GM21381 (cell line): ENCODE data around the gene TUBB1.

Source experiments
- ATAC-seq: cut with Tn5 transposase; IDR thresholded peaks from one replicate; pipeline ENCODE4 v1.9.1; 2021; ENCODE audit warnings: mild to moderate bottlenecking, moderate library complexity; ENCODE audit not compliant: unreplicated experiment

TUBB1 gene

DNA sequence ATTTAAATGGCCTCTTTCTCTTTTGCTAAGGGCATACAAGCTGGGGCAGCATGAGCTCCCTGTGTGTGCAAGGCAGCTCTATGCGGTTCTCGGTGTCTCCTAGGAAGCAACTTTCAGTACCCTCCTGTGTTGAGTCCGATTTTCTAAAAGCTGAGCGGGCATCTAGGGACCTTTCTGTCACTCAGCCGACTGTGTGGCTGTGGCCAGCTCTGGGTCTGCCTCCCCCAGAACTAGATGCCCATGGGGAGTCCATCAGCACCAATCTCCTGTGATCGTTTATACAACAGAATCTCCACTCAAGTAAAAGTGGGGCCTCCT, 30.7 kb upstream of the TUBB1 start:
- no peak for ATAC-seq

DNA sequence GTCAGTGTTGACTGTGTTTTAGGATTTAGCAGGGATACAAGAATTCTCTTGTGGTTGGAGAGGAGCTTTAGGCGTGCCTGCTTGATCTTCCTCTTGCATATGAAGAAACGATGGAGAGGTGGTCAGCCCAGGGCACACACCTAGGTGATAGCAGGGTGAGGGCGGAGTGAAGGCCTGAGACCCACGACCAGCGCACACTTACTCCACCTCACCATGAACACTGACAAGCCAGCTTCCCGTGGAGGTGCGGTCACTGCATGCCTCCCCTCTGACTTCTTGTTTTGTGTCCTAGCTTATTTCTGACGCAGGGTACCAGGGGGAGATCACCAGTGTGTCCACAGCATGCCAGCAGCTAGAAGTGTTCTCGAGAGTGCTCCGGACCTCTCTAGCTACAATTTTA, 30.0 kb upstream of the TUBB1 start:
- ATAC-seq, result no peak

DNA sequence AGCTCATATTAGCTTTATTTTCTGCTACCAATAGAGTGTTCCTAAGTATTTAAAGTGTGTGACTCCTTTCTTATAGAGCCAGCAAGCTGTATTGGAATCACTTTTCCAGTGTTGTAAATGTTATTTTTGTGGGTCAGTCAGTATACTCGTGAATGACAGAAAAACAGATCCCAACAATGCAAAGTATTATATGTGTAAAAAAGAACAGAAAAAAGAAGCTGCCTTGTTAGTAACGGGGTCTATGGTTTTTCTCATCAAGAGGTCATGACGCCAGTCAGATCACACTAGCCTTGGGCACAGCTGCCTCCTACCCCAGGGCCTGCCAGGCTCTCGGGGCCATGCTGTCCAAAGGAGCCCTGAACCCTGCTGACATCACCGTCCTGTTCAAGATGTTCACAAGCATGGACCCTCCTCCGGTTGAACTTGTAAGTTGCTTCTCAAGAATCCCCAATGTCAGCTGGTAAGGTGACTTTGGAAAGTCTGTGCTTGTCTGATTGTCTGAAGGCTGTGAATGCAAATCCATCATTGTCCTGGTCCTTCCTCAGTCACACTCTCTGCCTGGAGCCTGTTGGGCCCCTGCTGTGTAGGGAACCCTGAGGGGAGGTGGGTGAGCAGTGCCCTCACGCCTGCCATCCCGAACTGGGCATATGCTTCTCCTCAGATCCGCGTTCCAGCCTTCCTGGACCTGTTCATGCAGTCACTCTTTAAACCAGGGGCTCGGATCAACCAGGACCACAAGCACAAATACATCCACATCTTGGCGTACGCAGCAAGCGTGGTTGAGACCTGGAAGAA, 28.4 kb upstream of the TUBB1 start:
- no peak for ATAC-seq

DNA sequence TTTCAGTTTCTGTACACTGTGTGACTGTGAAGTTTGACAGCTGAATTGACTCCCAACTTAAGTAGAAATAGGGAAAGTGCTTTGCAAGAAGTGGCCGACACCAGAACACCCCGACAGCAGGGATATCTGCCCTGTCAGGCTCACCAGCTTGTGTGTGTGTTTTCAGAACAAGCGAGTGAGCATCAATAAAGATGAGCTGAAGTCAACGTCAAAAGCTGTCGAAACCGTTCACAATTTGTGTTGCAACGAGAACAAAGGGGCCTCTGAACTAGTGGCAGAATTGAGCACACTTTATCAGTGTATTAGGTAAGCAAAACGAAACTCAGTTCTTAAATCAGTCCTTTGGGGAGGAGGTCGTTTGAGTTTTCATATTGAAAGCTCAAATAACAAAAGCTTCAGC, 27.5 kb upstream of the TUBB1 start:
- no peak for ATAC-seq

DNA sequence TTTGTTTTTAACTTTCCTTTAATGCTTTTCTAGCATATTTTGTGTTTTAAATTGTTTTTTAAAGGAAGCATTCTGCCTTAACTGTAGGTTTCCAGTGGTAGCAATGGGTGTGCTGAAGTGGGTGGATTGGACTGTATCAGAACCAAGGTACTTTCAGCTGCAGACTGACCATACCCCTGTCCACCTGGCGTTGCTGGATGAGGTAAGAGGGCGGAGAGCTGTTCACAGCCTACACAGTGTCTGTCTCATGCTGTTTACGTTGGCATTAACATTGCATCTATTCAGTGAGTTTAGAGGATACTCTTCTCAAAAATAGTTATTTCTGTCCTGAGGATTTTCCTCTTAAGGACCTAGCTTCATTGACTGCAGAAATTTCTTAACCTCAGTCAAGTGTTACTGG, 26.3 kb upstream of the TUBB1 start:
- no peak for ATAC-seq

DNA sequence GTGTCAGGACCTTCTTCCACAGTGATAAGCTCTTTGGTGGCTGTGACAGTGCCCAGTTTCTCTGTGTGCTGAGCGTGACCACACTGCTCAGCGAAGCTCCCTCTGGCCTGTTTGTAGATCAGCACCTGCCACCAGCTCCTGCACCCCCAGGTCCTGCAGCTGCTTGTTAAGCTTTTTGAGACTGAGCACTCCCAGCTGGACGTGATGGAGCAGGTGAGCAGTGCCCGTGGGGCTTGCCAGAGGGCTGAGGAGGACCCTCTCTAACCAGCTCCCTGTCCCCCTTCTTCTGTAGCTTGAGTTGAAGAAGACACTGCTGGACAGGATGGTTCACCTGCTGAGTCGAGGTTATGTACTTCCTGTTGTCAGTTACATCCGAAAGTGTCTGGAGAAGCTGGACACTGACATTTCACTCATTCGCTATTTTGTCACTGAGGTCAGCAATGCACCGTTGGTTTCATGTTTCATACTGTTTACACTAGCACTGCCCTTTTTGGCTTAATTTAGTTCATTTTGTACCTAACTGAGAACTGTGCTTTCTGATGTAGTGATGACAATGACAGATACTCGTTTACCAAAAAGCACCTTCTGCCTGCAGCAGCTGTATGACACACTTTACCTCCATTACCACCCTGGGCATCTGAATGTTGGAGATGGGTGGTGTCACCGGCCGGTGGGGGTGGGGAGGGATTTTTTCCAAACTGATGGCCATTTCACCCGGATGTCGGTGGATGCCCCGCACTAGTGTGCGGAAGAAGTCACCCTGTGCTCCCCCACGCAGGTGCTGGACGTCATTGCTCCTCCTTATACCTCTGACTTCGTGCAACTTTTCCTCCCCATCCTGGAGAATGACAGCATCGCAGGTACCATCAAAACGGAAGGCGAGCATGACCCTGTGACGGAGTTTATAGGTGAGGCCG, 25.6 kb upstream of the TUBB1 start:
- ATAC-seq, result no peak

DNA sequence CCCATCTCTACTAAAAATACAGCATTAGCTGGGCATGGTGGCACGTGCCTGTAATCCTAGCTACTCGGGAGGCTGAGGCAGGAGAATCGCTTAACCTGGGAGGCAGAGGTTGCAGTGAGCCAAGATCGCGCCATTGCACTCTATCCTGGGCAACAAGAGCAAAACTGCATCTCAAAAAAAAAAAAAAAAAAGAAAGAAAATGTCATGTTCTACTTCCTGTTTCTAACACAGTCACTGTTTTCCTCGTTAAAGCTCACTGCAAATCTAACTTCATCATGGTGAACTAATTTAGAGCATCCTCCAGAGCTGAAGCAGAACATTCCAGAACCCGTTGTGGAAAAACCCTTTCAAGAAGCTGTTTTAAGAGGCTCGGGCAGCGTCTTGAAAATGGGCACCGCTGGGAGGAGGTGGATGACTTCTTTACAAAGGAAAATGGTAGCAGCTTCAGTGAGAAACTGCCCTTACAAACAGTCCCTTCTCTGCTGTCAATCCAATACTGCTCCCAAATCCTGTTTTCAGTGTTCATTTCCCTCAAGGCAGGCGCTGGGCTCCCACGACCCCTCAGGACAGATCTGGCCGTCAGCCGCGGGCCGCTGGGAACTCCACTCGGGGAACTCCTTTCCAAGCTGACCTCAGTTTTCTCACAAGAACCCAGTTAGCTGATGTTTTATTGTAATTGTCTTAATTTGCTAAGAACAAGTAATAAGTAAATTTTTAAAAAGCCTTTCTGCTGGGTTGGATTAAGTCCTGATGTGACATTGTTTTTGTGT, 24.7 kb upstream of the TUBB1 start:
- no peak for ATAC-seq

DNA sequence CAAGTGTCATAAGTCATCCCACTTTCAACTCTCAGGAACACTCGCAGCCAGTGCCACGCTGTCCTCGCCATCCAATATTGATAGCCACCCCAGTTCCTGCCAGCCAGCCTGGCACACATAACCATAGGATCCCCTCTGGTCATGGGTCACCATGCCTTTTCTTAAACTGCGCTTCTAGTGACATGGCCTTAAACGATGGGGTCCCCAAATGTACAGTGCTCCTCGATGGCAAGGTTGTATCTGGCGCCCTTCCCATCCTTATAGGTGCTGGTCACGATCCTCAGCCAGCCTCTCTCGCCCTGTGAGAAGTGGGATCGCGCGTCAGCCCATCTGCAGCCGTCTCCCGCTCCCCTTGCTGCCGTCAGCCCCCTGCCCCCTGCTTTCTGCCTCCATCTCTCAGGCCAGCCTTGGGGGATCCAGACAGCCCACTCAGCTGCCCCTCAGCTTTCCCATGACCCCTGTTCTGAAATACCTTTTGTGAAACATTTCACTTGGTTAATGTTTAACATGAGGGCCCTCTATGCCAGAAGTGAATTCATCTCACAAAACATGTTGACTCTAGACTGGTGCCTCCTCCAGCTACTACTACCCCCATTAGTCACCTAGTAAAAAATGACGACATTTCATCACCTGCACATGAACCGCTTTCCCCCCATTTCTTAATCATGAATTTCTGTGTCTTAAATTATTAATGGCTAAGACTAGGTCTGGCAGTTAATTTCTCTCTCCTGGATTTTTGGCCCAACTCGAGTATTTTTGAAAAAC, 23.6 kb upstream of the TUBB1 start:
- ATAC-seq, result no peak

DNA sequence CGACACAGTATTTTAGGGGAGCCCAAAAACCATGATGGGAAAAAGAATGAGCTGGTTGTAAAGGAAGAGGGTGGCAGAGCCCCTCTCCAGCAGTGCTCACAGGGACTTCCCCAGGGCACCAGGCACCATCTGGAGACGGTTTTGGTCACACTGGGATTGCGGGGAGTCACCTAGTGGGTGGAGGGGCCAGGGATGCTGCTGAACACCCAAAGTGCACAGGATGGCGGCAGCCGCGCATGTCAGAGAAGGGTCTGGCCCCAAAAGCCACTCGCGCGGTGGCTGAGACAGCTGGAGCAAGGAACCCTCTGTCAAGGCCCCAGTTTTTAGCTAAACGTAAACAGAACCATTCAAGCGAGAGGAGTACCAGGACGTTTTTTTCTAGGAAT, 23.0 kb upstream of the TUBB1 start:
- no peak for ATAC-seq

DNA sequence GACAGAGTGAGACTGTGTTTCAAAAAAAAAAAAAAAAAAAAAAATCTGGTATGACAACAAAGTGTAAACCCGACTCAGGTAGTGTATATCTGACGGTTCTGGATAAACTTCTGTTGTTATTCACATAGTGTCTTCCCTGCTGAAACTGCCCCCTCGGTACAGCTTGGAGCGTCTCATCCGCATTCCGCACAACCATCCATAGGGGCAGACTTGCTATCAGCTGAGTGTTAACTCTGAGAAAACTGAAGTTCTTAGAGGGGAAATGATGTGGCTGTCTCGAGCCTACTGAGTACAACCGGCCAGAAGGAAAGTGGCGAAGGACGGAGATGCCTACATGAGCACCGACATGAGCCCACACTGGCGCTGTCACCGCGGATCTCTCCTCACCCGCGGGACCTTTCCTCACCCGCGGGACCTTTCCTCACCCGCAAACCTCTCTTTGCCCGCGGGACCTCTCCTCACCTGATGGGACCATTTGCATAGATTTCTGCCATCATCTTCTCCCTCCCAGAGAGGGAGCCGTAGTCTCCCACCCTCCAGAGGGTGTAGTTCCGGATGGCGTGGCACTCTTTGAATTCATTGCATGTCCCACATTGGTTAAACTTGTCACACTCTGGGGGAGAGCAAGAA, 22.0 kb upstream of the TUBB1 start:
- no peak for ATAC-seq

DNA sequence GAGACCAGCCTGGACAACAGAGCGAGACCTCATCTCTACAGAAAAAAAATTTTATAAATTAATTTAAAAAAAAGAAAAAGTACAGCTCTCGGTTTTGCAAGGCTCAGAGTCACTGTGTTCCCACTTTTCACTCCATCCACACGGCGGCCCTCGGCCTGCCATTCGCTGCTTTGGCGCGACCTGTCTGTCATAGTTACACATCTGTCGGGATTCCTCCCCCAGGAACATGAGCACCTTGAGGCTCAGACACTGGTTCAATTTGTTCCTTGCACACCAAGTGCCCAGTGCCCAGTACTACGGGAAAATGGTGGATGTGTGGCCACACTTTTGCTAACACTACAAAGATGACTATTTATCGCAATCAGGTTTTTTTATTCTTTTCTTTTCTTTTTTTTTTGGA, 20.6 kb upstream of the TUBB1 start:
- no peak for ATAC-seq

DNA sequence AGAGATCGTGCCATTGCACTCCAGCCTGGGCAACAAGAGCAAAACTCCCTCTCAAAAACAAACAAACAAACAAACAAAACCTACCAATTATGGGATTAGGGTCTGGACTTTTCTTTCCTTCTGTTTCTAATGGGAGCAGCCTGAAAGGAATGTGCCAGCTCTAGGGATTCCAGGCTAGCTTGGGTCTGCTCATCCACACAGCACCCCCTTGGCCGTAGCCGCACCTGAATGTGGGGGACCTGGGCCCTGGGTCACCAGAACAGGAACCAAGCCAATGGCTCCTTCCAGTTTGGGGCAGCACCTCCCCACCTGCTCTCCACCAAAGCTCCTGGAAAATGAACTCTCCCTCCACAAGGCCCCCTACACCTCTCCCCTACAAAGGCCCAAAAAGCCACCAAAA, 18.9 kb upstream of the TUBB1 start:
- ATAC-seq, result no peak

DNA sequence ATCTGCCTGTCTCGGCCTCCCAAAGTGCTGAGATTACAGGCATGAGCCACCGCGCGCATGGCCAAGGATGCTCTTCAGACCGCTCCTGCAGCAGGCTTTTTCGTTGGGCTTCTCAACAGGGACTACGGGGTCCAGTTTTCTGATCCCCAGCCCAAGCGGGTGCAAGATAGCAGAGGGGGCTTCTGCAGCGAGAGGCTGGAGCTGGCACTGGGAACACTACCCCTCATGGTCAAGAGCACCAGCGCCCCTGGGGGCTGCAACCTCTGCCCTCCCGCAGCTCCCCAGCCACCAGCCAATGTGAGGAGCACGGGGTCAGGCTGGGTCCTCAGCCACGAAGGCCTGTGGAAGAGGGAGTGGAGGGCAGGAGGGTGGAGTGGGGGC, 18.2 kb upstream of the TUBB1 start:
- no peak for ATAC-seq

DNA sequence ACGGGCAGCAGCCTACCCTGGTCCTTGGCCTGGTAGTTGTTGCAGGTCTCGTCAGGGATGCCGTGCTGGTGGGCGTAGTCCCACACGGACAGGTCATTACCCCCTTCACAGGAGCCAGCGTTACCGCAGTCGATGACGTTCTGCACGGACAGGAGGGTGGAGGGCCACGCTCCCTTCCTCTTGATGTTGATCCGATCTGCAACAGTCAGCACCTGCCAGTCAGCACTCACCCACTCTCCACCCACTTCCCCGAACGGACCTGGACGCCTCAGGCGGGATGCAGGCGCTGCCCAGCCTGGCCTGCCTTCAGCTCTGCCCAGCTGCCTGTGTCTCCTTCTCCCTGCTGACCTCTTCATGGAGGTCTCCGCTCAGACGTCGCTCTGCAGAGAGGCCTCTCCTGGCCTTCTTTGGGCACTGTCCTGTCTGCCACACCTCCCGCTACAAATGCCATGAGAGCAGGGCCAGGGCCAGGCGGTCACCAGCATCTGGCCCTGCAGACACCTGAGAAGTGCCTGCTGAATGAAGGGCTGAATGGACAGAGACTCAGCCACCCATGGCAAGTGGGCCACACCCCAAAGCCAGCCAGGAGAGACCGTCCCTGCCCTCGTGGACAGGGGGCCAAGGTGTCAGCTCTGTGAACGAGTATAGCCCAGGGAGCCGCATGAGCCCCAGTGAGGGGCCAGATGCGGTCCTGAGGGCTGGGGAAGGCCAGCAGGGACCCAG, 17.6 kb upstream of the TUBB1 start:
- ATAC-seq, result no peak

DNA sequence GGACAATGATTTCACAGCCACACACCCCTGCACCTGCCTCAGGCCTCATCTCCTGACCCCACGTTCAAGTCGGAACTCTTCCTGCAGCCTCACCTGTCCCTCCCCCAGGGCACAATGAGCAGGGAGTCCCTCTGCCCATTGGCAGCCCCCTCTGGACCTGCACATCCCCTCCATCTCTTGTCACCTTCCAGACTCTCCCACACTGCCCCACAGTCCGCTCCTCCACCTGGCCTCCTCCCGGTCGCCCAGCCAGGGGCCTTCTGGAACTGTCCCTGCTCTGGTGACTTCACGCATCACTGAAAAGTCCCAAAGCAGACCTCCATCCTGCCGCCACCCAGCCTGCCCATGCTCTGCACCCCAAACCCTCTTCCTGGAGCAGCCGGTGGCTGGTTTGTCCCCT, 16.8 kb upstream of the TUBB1 start:
- ATAC-seq, result no peak

DNA sequence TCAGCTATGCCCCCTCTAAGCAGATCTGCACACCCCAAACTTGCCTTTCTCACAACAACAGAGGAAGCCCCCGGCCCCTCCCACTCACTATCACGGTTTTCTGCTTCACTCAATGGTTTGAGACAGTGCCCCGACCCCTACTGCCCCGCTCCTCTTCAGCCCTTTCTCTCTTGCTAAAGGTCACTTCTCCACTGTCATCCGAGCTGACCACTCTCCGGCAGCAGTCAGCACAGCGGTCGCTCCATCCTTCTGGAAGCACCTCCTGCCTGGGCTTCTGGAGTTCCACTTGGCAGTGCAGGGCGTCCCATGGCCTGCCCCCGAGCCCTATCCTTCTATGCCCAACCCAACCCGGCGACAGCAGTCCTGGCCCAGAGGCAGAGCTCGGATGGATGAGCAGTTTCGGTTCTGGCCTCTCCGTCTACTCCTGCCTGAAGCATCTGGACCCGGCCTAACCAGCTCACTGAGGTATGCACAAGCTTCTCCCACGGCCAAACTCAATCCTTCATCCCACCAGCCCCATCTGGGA, 16.3 kb upstream of the TUBB1 start:
- ATAC-seq, result no peak

DNA sequence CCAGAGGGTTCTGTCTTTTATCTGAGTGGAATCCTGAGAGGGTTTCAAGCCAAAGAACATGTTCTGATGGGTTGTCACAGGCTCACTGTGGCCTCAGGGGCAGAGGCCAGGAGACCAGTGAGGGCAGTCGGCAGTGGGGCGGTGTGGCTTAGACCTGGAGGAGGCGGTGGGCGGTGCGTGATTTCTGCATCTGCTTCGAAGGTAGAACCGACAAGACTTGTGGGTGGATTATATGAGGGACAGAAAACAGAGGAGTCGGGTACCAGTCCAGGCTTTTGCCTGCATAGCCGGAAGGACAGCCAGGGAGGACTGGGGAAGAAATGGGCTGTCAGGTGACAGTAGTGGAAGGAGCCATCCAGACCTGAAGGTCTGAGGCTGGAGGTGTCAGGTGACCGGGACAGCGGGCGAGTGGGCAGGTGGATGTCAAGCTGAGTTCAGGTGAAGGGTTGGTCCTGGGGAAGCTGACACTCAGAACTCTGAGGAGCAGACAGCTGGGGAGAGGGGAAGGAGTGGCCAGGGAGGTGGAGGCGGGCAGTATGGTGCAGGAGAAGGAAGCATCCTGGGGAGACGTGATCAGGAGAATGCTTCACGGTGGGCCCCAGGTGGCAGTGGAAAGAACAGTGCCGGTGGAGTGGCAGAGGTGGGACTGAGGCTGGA, 15.3 kb upstream of the TUBB1 start:
- ATAC-seq, result no peak

DNA sequence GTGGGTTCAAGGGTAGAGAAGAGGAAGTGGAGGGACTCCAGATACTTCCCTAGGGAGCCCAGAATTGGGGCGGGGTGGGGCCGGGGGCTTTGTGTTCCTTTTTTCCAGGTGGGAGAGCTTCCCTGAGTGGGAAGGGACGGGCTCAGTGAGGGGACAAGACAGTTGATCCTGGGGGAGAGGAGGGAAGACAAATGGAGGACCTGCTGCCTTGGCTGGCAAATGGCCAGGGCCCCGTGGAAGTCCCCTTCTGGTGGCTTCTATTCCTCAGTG, 14.8 kb upstream of the TUBB1 start:
- ATAC-seq, result no peak

DNA sequence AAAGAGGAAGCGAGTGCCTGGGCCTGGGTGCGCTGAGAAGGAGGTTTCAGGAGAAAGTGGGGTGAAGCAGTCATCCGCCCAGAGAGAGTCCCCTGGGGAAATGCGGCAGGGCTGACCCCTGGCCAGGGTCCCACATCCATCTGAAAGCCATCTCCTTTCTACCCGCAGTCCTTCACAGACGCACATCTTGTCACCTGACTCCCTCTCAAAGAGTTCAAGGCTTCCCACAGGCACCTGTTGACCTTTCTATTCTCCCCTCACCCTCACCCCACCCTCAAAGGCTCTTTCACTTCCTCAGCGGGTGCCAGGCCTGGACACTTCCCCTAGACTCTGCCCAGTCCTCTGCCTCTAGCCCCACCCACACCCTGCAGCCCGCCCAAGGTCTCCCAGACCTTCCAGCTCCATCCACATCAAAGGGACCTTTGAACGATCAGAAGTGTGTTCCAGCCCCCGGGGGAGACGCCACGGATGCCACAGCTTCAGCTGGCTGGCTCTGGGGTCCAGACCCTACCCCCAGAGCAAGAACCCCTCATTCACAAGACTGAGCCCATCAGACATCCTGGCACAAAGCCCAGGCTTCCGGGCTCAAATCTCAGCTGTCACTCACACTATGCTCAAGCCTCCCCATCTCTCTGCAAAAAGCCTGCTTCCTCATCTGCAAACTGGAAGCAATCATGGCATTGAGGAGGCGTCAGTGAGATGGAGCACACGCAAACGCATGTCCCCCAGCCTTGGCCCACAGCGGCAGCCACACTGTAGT, 14.3 kb upstream of the TUBB1 start:
- peak; percentile 57 for ATAC-seq
